B cell (primary cell): ENCODE data around the gene CMIP. TPM values are rescaled to one million over a fixed set of nuclear protein-coding genes. Genes with fewer than 3 reads are reported as not detected.

Experiments
- ATAC-seq: fragments of 200-7000 bp; cut with Tn5 transposase; one replicate; pipeline ENCODE4 v1.10.0; 2021; ENCODE audit warnings: low read depth, mild to moderate bottlenecking, moderate number of reproducible peaks, moderate library complexity
- CTCF ChIA-PET: fragments of 350-600 bp; sonication (Branson Sonifier 250); formaldehyde crosslinking; loops from one replicate; lab custom pipeline; 2021; ENCODE audit warnings: antibody characterized with exemption, inconsistent platforms; lab: Charles Lee
- POLR2A ChIA-PET: fragments of 350-600 bp; sonication (Branson Sonifier 250); formaldehyde crosslinking; loops from one replicate; lab custom pipeline; 2021; ENCODE audit warnings: antibody characterized with exemption; lab: Charles Lee
- DNase-seq: peaks from one replicate; pipeline ENCODE4 v3.0.0; 2013
- H2AFZ ChIP-seq: 2 replicates; pipeline ENCODE4 v1.6.1; 2012; ENCODE audit warnings: mild to moderate bottlenecking, low read depth, low read length; ENCODE audit not compliant: insufficient read depth, poor library complexity, severe bottlenecking
- H3K27ac ChIP-seq, 2 donors: 1 replicate in 1 of 2; 2 replicates in 1 of 2; pipeline ENCODE4 v1.5.1; 2012 to 2013; ENCODE audit warnings: low read length in 2 of 2, mild to moderate bottlenecking in 2 of 2, moderate library complexity in 1 of 2
- H3K27me3 ChIP-seq, 4 experiments: fragments of 200-600 bp in 1 of 4; sonication (generic) in 1 of 4; replicated peaks in 1 of 4; 1 replicate in 2 of 4; 2 replicates in 2 of 4; pipeline versions ENCODE4 v1.6.1 to v1.7.0; 2013 to 2016; ENCODE audit warnings: low read length in 3 of 4, mild to moderate bottlenecking in 2 of 4, mixed read lengths in 1 of 4, moderate library complexity in 1 of 4; ENCODE audit not compliant: insufficient read depth in 4 of 4, control insufficient read depth in 3 of 4; ENCODE audit errors: control extremely low read depth in 1 of 4
- H3K36me3 ChIP-seq, 2 experiments: replicated peaks in 1 of 2; 1 replicate in 1 of 2; 2 replicates in 1 of 2; pipeline versions ENCODE4 v1.6.1 to v1.7.1; 2013; ENCODE audit warnings: low read length in 1 of 2; ENCODE audit not compliant: insufficient read depth in 2 of 2, control insufficient read depth in 1 of 2; ENCODE audit errors: control extremely low read depth in 1 of 2, extremely low read depth in 1 of 2
- H3K4me1 ChIP-seq, 2 donors: fragments of 200-600 bp in 1 of 2; sonication (generic) in 1 of 2; 1 replicate in 1 of 2; 2 replicates in 1 of 2; pipeline versions ENCODE4 v1.5.1 to v1.6.1; 2013 to 2017; ENCODE audit warnings: low read length in 2 of 2; ENCODE audit not compliant: control insufficient read depth in 2 of 2, insufficient read depth in 2 of 2
- H3K4me2 ChIP-seq: replicated peaks from 2 replicates; pipeline ENCODE3; 2012; ENCODE audit warnings: mild to moderate bottlenecking, low read depth, low read length; ENCODE audit not compliant: poor library complexity, severe bottlenecking
- H3K4me3 ChIP-seq, 5 experiments: fragments of 200-600 bp in 1 of 5; sonication (generic) in 1 of 5; 1 replicate in 3 of 5; 2 replicates in 2 of 5; pipeline versions ENCODE4 v1.5.1 to v1.7.0; 2011 to 2016; ENCODE audit warnings: low read length in 4 of 5, mild to moderate bottlenecking in 4 of 5, low read depth in 2 of 5, control low read depth in 1 of 5, moderate library complexity in 1 of 5; ENCODE audit not compliant: insufficient read depth in 1 of 5; ENCODE audit errors: control extremely low read depth in 1 of 5, extremely low read depth in 1 of 5
- H3K79me2 ChIP-seq: fragments of 200-600 bp; sonication (generic); one replicate; pipeline ENCODE4 v1.6.0; 2016; ENCODE audit warnings: low read length; ENCODE audit not compliant: control insufficient read depth, insufficient read depth
- H3K9ac ChIP-seq: fragments of 200-600 bp; sonication (generic); 2 replicates; pipeline ENCODE4 v1.6.1; 2017; ENCODE audit warnings: mild to moderate bottlenecking, low read length, moderate library complexity
- H3K9me3 ChIP-seq, 3 donors: one replicate each; pipeline versions ENCODE4 v1.6.1 to v1.7.1; 2013; ENCODE audit warnings: low read length in 2 of 3; ENCODE audit not compliant: control insufficient read depth in 2 of 3, insufficient read depth in 1 of 3; ENCODE audit errors: control extremely low read depth in 1 of 3
- H4K20me1 ChIP-seq: 2 replicates; pipeline ENCODE4 v1.6.0; 2012; ENCODE audit warnings: mild to moderate bottlenecking, low read length; ENCODE audit not compliant: insufficient read depth, control insufficient read depth, poor library complexity, severe bottlenecking
- H3K27ac Mint-ChIP-seq: one replicate; pipeline ENCODE4 v1.8.0; 2021; ENCODE audit warnings: mixed read lengths
- H3K27me3 Mint-ChIP-seq: one replicate; pipeline ENCODE4 v1.8.0; 2021; ENCODE audit warnings: mixed read lengths
- H3K4me1 Mint-ChIP-seq: one replicate; pipeline ENCODE4 v1.8.0; 2021; ENCODE audit warnings: mixed read lengths
- H3K4me3 Mint-ChIP-seq: one replicate; pipeline ENCODE4 v1.8.0; 2021; ENCODE audit warnings: mixed read lengths
- H3K9me3 Mint-ChIP-seq: one replicate; pipeline ENCODE4 v1.8.0; 2022; ENCODE audit warnings: mixed read lengths; ENCODE audit not compliant: insufficient read depth
- CTCF ChIP-seq: fragments of 200-600 bp; IDR thresholded peaks from one replicate; pipeline ENCODE4 v1.8.0; 2022; ENCODE audit warnings: antibody characterized with exemption, mild to moderate bottlenecking
- EZH2 ChIP-seq: IDR thresholded peaks from 2 replicates; pipeline ENCODE4 v1.6.1; 2012; ENCODE audit warnings: borderline replicate concordance, low read depth, mild to moderate bottlenecking, moderate library complexity, low read length; ENCODE audit not compliant: insufficient read depth, poor library complexity, severe bottlenecking
- WGBS: methylation state at CpG from one replicate; pipeline ENCODE4 v1.1.5; 2013; ENCODE audit warnings: missing lambda C conversion rate; ENCODE audit not compliant: insufficient coverage; 5-methylcytosine and 5-hydroxymethylcytosine counted together
- intact Hi-C: fragments of 100-400 bp; cut with micrococcal nuclease; formaldehyde crosslinking; loops from one replicate; pipeline ENCODE4 v1.10.0; 2022
- polyA plus RNA-seq: library from polyadenylated mRNA; depleted of rRNA; stranded (reverse); fragments of >200 nt; gene quantifications from 2 replicates; pipeline ENCODE4 v1.2.3, GENCODE V29; 2012
- total RNA-seq, 2 donors: library from RNA; stranded (reverse); fragments of 120-200 nt in 1 of 2; gene quantifications; 1 replicate in 1 of 2; 2 replicates in 1 of 2; pipeline versions ENCODE4 v1.2.3 to v1.2.4, GENCODE V29; 2013 to 2022

CMIP gene
- total and polyA plus RNA-seq, 2 donors (not counting 1 experiment from before 2014, with no cell fraction given): 27.1 to 155 TPM

GRCh38 chr16:81657781-81658180, 213.2 kb downstream of the CMIP start:
- ChIA-PET CTCF (interaction anchor here (1.7 kb wide), 1 partner anchor 65 kb away, joined by 3 read pairs; no protein-coding TSS in a partner anchor), POLR2A (no interaction called here)
- Histone ChIP-seq H3K4me1 (no peaks in the 10 kb centered on the region), H4K20me1 (peaks cover 25% of the 10 kb centered on the region), H3K4me2 (no peak overlapping the region), H3K9ac (no peak overlapping the region), H2AFZ (no peak overlapping the region), H3K27me3 (no peaks in the 10 kb centered on the region), H3K79me2 (peaks cover 5% of the 10 kb centered on the region), H3K27ac (no peak overlapping the region), H3K9me3 (no peaks in the 10 kb centered on the region), H3K4me3 (no peak overlapping the region), H3K36me3 (peaks cover 0 to 91% of the 10 kb centered on the region in 2 experiments)
- Mint-ChIP-seq H3K4me3 (no peak overlapping the region), H3K4me1 (no peaks in the 10 kb centered on the region), H3K27me3 (no peaks in the 10 kb centered on the region), H3K9me3 (no peaks in the 10 kb centered on the region), H3K27ac (peak overlapping the region; percentile 7)
- intact Hi-C loops: no loop called here
- TF ChIP-seq EZH2 (no peak), CTCF (no peak)
- no peak for ATAC-seq
- no peak for DNase-seq
- 100% methylated on average over 8 of the region's 13 CpGs for WGBS

GRCh38 chr16:81658373-81658772, 213.8 kb downstream of the CMIP start:
- Histone ChIP-seq H3K4me2 (no peak overlapping the region), H3K27me3 (no peaks in the 10 kb centered on the region), H3K9me3 (no peaks in the 10 kb centered on the region), H3K27ac (no peak overlapping the region), H3K79me2 (peaks cover under 1% of the 10 kb centered on the region), H2AFZ (no peak overlapping the region), H3K4me3 (no peak overlapping the region), H3K4me1 (no peaks in the 10 kb centered on the region), H4K20me1 (peaks cover 25% of the 10 kb centered on the region), H3K36me3 (peaks cover 0 to 90% of the 10 kb centered on the region in 2 experiments), H3K9ac (no peak overlapping the region)
- Mint-ChIP-seq H3K4me3 (no peak overlapping the region), H3K27me3 (no peaks in the 10 kb centered on the region), H3K9me3 (no peaks in the 10 kb centered on the region), H3K27ac (no peak overlapping the region), H3K4me1 (no peaks in the 10 kb centered on the region)
- DNase-seq (no peak), ATAC-seq (no peak)
- TF ChIP-seq EZH2 (no peak), CTCF (no peak)
- CTCF ChIA-PET: interaction anchor here (1.7 kb wide), 1 partner anchor 64 kb away, joined by 3 read pairs; no protein-coding TSS in a partner anchor
- intact Hi-C loops: no loop called here
- 97% methylated on average over 3 of the region's 4 CpGs for WGBS
- POLR2A ChIA-PET: no interaction called here
